Stimulated activated CD4-positive, alpha-beta T cell treated with anti-CD3 and anti-CD28 coated beads, Interleukin-4, amount 100 ng/mL, for 4 hours (primary cell): ENCODE measurements around the gene PLPPR1.
"Not testable (repeated sequence)": the region's sequence is repeated elsewhere in the genome, so short reads cannot be mapped to it uniquely, and the experiment has no call there.

Experiments
- DNase-seq, 2 experiments: peaks; one replicate each; pipeline ENCODE4 v3.0.0-alpha.2; 2020

PLPPR1 gene

DNA sequence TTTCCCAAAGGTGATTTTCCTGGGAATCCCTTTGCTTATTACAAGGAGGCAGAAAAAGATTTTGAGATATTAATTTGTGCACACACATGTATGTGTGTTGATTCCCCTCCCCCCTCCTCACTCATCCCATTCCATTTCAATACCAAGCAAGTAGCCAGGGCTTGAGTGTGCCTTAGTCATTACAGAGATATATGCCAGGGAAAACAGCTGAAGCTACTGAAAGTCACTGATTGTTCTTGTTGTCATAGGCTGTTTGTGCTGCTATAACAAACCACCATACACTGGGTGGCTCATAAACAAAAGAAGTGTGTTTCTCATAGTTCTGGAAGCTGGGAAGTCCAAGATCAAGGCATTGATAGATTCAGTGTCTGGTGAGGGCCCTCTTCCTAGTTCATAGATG lies 197.6 kb downstream of the PLPPR1 start:
- no peak for DNase-seq

DNA sequence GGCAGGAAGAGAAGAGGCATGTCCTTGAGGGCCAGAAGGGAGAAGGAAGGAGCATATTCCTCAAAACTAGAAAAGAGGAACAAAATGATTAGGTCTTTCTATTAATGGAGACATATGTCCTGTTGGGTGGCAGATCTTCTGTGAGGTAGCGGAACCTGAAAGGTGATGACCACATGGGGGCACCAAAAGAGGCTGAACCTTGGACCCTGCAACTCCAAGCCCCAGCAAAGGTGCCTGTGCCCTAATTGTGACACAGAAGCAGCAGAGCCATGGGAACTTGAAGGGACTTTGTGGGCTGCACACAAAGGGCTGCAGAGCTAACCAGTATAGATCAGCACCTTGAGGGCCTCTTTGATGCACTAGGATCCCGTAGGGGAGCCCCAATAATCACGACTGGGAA lies 198.3 kb downstream of the PLPPR1 start:
- DNase-seq = no peak

DNA sequence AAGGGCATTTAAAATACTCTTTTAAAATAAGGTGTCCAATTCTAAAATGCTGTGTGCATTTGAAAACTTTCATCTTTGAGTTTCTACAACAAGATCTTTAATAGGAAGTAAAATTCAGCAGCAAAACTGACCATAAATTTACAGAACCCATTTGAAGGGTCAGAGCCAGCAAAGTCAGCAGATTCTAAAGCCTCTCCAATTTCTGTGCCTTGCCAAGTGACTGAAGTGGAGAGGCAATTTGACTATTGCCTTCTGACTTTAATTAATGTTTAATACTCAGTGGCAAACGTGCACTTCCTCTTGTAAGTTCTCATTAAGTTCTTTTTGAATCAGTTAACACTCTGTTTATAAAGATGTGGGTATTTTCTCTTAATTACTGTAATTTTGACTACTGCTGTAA lies 201.1 kb downstream of the PLPPR1 start:
- DNase-seq = no peak

DNA sequence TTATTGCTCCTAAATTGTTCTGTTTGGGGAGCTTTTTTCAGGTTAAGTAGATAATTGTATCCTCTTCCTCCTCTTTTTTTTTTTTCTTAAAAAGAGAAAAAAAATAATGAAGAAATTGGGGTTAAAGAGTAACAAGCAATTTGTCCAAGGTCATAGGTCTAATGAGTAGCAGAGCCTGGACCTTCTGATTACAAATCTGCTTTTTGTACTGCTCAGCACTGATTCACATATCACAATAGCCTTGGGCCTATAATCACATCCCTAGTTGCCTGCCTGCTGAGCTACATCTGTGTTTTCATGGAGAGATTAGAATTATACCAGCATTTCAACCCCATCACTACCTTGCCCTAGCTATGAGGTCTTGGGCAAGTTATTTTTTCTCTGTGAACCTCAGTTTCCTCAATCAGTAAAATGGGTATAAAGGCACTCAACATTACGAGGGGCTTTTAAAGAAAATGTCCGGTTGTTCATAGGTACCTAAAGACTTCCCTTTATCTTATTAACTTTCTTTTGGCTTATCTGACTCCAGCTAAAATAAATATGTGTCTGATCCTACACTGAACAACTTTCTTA lies 204.0 kb downstream of the PLPPR1 start:
- DNase-seq = no peak

DNA sequence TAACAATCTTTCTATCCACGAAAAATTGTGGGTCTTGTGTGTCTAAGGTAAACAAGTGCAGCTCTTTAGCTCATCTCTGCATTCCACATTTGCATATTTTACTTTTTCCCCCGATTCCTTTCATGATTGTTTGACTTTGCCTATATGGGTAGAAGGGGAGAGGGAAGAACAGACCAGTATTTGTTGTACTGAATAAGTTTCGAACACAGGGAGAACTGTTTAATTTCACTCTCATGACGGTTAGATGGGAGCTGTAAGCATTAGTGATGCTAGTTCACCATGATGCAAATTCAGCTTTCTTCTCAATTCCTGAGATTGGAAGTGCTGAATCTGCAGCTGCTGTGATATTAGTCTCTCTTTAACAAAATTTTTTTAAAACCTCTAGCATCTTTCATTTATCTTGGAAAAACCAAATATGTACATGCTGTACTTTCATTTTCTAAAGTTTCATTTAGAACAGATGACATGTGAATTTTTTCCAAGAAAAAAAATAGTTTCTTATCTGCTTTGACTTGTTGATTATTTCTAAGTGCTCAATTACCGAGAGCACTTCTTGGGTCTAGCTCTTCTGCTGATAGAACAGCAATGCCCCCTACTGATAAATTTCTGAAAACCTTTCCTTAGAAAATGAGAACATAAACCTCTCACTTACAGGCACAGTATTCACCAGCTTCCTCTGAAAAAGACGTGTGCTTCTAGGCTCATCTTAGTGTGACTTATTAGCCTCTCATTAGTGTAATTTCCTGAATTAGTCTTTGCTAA lies 206.8 kb downstream of the PLPPR1 start:
- DNase-seq = no peak

DNA sequence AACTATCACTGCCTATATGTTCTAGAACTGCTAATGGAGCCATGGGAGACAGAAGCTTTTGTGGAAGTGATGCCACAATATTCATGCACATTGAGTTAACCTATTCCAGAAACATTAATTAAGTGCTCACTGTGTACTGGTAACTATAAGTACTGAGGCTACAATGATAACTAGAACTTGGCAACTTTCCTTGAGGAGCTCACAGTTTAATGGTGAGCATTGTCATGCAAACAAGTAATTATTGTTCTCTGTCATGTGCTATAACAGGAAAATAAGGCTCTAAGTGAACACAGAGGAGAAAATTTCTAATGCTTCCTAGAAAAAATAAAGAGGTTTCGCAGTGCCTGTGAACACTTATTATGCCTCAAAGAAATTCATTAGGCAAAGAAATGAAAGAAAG lies 214.1 kb downstream of the PLPPR1 start:
- DNase-seq = no peak

DNA sequence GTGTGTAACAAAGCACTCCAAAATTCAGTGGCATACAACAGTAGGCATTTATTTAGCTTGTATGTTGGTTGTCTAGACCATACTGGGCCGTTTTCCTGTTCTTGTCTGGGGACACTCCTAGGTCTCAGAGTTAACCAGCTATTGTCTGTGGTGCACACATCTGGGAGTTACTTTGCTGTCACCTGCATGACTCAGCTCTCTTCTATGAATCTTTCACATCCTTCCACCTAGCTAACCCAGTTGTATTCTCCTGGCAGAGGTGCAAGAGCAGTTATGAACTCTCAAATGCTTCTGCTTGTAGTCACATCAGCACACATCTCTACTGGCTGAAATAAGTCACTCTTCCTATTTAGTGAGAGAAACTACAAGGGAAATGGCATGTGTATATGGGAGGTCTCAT lies 218.2 kb downstream of the PLPPR1 start:
- no peak for DNase-seq

DNA sequence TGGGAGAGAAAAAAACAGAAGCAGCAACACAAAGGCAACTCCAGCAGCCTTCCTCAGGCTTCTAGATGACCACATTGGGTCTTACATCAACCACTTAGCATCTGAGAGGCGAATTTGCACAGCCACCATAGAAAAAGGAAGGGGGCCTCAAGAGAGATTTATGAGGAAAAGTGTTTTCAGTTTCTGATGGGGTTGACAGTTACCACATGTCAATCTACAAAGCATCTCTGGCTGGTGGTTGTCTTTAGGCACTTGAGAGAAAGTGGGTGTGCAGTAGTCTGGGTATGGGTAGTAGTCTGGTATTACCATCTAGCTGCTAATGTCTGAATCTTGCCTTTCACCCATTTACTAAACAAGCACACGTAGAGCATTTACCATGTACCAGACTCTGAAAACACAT lies 218.8 kb downstream of the PLPPR1 start:
- DNase-seq = no peak

DNA sequence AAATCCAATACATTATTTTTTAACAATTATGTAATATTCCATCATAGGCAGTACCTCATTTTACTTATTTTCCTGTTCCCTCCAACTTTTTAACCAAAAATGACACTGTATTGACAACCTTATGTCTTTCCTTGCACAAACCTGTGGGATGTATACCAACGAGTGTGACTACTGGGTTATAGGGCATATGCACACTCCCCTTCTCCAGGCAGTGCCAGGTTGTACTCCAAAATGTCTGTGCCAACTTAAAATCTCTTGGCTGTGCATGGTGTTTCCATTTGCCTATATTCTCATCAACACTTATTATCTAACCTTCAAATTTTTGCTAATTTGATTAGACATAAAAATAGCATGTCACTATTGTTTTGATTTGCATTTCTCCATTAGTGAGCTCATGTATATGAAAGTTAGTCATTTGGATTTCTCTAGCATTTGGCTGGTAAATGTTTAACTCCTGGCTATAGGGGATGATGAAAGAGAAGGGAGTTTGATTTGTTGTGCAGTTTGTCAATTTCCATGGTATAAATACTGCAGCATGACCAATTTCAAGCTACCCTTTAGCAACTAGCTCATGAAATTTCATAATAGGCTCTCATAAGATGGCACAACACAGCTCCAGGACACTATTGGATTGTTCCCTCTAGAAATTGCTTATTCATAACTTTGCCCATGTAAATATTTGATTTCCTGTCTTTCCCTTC lies 226.4 kb downstream of the PLPPR1 start:
- DNase-seq = no peak

DNA sequence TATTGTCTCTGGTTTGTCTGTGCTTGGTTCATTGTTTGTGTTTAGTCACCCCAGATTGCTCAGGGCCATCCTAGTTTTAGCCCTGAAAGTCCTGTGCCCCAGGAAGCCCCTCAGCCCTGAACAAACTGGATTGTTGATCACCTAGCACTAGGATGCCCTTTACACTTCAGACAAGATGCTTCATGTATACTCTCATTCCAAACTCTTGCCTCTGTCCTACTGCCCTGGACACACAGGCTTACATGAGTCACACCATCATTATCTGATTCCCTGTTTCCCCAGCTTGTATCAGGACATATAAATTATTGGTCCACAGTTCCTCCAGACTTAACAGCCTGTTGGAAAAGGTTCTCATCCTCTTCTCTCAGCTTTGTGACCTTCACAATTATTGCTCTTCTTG lies 236.2 kb downstream of the PLPPR1 start:
- no peak for DNase-seq

DNA sequence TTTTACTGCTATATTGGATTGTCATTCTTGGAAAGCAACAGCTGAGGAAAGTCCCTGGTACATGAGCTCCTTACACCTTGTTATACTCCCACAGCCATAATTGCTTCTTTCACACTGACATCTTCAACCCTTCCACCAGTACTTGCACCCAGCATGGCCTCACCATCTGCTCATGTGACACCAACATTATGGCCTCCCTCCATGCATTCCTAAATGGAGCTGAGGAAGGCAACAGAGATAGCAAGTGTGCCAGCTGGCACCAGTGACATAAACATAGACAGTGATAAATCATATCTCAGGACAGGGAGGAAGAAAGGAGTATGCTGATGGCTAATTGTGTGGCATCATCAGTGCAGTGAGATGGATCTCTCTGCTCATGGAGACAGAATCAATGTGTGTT lies 236.7 kb downstream of the PLPPR1 start:
- DNase-seq = no peak

DNA sequence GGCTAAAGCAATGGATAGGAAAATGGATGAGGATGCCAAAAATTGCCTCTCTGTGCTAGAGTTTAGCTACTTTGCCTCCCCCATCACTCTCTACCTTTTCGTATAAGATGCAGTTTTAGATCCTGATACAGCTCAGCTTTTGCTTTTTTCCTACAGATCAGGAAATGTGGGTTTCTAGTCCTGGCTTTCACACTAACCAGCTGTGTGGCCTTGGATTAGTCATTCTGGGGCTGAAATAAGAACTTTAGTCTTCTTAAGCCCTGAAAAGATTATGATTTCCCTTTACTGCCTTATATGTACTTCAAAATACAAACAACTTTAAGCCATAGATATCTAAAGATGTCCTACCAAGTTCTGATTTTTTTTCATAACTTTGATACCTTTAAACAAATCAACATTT lies 239.9 kb downstream of the PLPPR1 start:
- DNase-seq = no peak

DNA sequence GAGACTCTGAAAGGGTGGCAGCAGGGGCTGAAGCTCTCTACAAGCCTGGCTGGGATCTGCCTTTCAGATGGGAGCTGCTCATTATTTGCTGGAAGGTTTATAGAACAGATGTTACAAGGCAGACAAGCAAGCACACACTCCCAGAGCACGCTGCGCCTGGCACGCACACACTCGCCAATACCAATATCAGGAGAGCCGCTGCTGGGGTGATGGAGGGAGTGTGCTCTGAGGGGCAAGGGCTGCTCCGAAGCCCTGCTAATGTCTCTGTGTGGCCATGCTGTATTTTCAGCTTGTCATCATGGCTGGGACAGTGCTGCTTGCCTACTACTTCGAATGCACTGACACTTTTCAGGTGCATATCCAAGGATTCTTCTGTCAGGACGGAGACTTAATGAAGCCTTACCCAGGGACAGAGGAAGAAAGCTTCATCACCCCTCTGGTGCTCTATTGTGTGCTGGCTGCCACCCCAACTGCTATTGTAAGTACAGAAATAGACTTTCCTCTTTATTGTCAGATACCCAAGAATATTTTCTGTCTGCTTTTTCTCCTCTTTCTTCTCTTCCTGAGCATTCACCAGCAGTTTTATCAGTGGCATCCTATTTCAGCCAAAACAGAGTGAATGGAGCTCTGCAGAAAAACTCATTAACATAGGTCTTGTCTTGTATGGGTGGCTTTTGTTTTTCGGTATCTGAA lies 241.2 kb downstream of the PLPPR1 start:
- DNase-seq = no peak

DNA sequence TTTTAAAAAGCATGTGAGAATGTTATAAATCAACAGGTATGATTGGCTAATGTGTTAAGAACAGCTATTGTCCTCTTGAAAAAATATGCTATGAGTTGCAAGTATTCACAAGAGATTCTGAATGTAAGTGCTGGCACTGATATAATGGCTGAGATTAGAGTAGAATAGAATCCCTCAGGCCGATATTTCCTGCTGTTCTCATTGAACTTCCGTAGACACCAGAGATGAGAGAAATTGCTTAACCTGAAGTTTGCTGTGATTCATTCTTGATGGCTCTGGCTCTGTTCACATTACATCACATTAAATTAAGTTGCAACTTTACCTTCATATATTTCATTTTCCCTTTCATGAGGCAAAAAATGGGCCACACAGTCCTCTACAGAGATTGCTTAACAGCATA lies 241.8 kb downstream of the PLPPR1 start:
- no peak for DNase-seq

DNA sequence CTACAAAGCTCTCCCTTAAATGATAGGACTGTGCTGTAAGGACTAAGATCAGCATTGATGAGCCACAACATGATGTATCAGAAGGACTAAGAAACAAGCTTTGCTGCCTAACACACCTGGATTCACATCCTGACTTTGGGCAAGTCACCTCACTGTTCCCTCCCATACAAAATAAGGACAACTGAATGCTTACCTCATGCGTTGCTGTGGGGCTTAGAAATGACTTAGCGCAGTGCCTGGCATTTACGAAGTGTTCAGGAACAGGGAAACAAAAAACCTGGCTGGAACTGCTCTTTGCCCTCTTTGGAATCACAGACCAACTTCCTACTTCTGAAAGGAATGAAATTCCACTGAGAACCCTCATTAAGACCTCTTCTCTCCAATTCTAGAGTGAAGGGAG lies 242.6 kb downstream of the PLPPR1 start:
- no peak for DNase-seq

DNA sequence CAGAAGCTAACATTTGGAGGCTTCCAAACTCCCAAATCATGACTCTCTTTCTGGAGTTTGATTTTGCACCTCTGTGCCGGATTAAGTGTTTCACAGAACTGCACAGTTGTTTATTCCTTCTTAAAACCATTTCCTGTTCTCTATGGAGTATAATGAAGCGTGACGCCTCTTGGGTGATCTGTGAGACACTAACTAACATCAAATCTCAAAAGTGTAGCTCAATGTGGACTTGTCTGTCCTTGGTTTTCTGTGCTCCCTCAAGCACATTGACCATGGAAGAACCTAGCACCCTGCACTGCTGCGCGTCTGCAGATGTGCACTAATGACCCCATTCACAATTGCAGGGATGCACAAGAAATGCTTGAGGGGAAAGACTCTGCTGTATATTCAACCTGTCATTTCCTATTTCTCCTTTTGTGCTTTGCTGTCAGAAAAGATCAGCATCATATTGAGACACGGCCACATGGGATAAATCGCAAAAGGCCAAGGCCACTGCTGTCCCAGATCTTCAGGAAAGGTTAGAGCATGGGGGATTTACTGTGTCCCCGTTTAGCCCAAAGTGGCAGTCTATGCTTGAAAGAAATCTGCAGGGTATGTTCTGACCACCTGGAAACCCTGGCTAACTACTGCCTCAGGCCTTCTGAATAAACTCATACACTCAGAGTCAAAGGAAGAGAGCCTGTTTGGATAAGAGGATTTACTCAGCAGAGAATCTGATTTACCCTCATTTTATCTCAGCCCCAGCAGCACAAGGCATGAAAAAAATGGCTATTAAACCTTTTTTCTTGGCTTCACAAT lies 246.6 kb downstream of the PLPPR1 start:
- DNase-seq = no peak

DNA sequence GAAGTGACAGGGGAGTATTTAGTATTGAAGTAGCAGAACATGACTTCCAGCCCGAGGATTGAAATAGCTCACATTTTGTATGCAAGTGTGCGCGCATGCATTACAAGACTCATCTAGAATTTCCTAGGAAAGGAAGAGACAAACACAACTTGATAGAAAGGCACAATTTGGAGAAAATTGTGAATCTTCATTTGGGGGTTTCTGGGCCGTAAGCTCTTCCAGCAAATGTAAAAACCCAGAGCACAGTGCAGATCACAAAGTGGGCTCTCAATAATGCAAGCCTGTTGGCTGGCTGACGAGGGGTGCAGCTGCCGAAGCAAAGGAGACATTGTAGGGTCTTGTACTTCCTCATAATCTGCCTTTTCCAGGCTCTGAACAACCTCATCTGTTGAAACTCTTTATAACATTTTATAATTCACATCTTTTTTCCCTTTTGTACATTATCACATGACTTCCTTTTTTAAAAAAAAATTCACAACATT lies 247.3 kb downstream of the PLPPR1 start:
- no peak for DNase-seq

DNA sequence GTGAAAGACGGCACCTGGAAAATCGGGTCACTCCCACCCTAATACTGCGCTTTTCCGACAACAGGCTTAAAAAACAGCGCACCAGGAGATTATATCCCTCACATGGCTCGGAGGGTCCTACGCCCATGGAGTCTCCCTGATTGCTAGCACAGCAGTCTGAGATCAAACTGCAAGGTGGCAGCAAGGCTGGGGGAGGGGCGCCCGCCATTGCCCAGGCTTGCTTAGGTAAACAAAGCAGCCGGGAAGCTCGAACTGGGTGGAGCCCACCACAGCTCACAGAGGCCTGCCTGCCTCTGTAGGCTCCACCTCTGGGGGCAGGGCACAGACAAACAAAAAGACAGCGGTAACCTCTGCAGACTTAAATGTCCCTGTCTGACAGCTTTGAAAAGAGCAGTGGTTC lies 262.5 kb downstream of the PLPPR1 start:
- DNase-seq = not testable (repeated sequence)

DNA sequence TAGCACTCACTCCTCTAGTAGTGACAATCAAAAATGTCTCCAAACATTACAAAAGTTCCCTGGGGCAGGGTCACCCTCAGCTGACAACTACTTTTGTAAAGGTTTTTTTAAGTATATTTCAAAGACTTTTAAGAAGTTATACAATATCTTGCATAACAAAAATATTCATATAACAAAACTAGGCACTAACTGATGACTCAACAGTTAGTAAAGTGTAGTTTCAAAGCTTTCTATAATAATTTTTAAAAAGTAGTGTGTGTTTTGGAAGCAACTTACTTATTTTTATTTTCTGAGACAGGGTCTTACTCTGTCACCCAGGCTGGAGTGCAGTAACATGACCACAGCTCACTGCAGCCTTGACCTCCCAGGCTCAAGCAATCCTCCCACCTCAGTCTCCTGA lies 271.4 kb downstream of the PLPPR1 start:
- DNase-seq = no peak

DNA sequence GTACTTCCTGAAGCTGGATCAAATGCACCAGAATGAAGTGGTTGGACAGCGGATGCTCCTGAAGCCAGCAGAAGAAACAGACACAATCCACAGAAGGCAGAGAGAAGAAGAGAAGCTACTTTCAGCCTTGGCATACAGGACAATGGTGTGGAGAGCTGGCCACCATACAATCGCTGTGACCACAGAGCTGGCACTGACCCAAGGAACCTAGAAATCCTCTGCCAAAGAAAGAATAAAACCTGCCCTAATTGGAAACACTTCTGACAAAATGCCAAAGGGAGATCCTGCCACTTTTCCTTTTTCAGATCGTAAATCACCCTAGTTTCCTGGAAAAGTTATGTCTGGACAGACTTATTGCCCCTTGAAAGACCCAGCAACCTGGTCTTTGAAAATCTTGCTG lies 278.5 kb downstream of the PLPPR1 start:
- DNase-seq = no peak

DNA sequence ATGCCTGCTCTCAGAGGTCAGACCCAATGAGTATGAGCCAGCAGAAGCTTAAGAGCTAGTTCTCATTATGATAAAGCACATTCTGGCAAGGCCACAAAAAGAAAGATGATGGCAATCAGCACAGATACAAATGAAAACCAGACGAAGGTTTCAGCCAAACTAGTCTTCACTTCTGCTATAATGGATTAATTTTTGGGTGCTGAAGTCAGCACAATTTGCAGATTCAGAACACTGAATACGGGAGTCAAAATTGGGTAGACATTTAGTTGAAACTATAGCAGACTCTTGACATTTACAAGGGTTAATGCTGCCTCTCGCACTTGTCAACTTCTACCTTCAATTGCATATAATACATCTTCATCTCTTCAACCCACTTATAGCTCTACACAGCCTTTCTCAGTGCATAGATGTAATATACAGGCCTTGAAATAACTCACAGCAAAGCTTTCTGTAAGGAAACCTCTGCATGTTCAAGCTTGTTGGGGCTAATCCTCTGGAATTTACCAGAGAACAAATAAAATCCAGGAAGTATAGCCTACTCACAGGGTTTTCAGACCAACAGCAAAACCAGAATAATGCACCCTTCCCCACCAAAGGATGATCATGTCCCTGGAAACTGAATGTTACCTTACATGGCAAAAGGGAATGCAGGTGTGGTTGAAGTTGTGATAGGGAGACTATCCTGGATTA lies 279.1 kb downstream of the PLPPR1 start:
- no peak for DNase-seq

DNA sequence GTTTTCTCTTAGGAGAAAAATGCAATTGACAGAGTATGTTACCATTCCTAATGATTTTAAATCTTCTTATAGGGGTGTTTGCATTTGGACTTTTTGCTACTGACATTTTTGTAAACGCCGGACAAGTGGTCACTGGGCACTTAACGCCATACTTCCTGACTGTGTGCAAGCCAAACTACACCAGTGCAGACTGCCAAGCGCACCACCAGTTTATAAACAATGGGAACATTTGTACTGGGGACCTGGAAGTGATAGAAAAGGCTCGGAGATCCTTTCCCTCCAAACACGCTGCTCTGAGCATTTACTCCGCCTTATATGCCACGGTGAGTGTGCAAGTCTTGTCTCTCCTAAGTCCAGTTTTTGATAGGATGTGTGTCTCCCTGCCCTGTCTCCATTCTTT lies 280.6 kb downstream of the PLPPR1 start:
- no peak for DNase-seq
